Mononuclear cell (primary cell): Measurements from ENCODE around the gene MADD. TPM values are rescaled to one million over a fixed set of nuclear protein-coding genes. Genes with fewer than 3 reads are reported as not detected.

ENCODE experiments used
- H3K27me3 ChIP-seq: 2 replicates; pipeline ENCODE4 v1.6.0; 2011; ENCODE audit warnings: low read length, control low read depth; ENCODE audit not compliant: insufficient read depth
- H3K4me1 ChIP-seq: 2 replicates; pipeline ENCODE4 v1.5.1; 2011; ENCODE audit warnings: mild to moderate bottlenecking, low read length, control low read depth; ENCODE audit not compliant: insufficient read depth
- H3K4me3 ChIP-seq: 2 replicates; pipeline ENCODE4 v1.5.1; 2011; ENCODE audit warnings: mild to moderate bottlenecking, low read length, moderate library complexity
- H3K9me3 ChIP-seq: 2 replicates; pipeline ENCODE4 v1.5.1; 2011; ENCODE audit warnings: low read depth, mild to moderate bottlenecking, control low read depth, low read length
- total RNA-seq: library from RNA; depleted of rRNA; stranded (reverse); fragments of >200 nt; gene quantifications from one replicate; pipeline ENCODE4 v1.2.3, GENCODE V29; 2012

The MADD gene
- total RNA-seq, 1 donor: 87.8 TPM

DNA sequence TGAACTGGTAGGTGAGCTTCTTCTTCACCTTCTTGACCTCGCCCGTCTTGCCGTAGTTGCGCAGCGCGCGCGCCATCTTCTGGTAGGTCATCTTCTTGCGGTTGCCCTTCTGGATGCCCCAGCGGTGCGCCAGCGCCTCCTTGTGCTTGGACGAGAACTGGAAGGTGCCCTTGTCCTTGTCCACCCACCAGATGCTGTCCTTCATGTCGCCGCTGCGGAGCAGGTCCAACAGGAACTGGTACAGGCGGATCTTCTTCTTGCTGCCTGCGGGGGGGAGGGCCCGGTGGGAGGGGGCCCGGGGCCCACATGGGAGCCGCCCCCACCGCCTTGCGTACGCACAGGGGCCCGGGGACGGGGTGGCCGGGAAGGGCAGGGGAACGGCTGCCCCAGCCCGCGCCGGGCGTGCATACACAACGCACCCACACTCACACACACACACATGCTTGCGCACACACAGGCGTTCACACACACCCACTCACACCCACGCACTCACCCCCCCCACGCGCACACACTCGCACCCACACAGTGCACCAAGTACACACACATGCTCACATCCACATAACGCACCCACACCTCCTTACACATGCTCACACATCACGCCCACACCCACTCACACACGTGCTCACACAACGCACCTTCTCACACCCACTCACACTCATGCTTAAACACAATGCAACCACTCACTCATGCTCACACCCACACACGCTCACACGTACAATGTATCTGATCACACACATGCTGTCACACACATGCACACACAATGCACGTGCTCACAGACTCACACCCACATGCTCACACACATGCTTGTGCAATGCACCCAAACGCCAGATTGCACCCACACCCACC is 85.6 kb downstream of the MADD start:
- Histone ChIP-seq H3K4me1 (peaks cover 19% of the 10 kb centered on the region), H3K4me3 (no peak overlapping the region), H3K27me3 (no peaks in the 10 kb centered on the region), H3K9me3 (no peaks in the 10 kb centered on the region)

DNA sequence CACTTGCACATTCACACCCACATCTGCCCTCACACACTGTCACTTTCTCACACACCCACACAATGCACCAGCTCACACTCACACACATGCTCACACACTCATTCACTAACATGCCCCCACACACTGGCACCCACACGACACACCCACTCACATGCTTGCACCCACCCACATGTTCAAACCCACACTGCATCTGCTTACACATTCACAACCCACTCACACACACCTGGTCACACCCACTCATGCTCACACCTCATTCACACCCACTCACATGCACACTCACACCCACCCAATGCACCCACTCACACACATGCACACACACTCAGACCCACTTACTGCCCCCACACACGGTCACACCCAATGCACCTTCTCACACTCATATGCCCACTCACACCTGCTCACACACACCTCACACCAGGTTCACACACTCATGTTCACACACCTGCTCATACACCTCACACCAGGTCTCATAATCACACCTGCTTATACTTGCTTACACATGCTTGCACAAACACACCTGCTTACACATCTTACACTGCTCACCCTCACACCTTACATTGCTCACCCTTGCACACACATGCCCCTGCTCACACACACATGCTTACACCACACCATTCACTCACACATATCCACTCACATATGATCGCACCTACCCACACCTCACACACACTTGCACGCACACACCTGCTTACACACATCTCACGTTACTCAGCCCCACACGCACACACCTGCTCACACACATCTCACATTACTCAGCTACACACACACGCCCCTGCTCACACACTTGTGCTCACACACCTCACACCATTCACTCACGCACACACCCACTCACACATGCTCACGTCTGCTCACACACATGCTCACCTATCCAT is 86.4 kb downstream of the MADD start:
- H3K4me3 ChIP-seq: no peak overlapping the region
- H3K4me1 ChIP-seq: peaks cover 28% of the 10 kb centered on the region
- no peaks in the 10 kb centered on the region for H3K27me3 ChIP-seq
- no peaks in the 10 kb centered on the region for H3K9me3 ChIP-seq

DNA sequence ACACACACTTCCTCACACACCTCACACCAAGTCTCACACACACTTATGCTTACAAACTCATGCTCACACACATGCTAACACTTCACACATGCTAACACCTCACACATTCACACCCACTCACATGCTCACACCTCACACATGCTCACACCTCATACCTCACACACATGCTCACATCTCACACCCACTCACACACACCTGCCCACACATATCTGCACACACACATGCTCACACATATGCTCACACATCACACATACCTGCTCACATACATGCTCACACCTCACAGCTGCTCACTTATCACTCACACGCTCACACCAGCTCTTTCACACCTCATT is 87.0 kb downstream of the MADD start:
- Histone ChIP-seq H3K4me3 (no peak overlapping the region), H3K9me3 (no peaks in the 10 kb centered on the region), H3K27me3 (no peaks in the 10 kb centered on the region), H3K4me1 (peaks cover 34% of the 10 kb centered on the region)

DNA sequence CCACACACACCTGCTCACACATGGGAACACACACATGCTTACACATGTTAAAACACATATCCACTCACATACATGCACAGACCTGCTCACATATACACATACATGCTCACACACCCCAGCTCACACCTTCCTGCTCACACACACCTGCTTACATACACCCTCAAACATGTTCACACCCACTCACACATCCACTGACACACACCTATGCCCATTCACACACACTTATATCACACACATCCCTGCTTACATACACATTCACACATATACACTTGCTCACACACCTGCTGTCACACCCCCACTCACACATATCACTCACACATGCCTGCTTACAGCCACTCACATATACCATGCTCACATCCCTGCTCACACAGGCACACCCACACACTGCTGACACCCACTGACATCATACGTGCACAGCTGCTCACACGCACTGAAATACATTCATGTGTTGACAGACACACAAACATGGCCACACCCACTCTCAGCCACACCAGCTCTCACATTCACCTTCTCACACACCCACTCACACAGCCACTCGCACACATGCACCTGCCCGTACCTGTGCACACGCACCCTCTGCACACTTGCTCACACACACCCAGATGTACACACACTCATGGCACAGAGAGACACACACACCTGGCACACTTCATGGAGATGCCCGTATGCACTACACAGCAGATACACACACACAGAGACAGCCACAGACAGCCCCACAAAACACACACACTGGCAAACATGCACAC is 88.2 kb downstream of the MADD start:
- peaks cover 46% of the 10 kb centered on the region for H3K4me1 ChIP-seq
- H3K9me3 ChIP-seq: no peaks in the 10 kb centered on the region
- H3K27me3 ChIP-seq: no peaks in the 10 kb centered on the region
- H3K4me3 ChIP-seq: no peak overlapping the region

DNA sequence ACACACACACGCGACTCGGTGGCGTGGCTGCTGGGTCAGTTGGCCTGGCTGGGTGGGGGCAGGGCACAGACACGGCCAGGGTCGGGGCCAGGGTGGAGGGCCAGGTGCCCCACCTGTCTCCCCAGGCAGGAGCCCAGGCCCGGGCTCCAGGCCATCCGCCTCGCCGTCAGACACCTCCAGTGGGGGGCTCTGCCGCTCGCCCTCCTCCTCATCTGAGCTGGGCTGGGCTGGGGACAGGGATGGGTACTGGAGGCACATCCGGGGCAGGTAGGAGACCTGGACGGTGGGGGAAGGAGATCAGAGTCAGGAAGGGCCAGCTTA is 88.8 kb downstream of the MADD start:
- H3K4me1 ChIP-seq: peaks cover 51% of the 10 kb centered on the region
- H3K4me3 ChIP-seq: no peak overlapping the region
- no peaks in the 10 kb centered on the region for H3K9me3 ChIP-seq
- no peaks in the 10 kb centered on the region for H3K27me3 ChIP-seq

DNA sequence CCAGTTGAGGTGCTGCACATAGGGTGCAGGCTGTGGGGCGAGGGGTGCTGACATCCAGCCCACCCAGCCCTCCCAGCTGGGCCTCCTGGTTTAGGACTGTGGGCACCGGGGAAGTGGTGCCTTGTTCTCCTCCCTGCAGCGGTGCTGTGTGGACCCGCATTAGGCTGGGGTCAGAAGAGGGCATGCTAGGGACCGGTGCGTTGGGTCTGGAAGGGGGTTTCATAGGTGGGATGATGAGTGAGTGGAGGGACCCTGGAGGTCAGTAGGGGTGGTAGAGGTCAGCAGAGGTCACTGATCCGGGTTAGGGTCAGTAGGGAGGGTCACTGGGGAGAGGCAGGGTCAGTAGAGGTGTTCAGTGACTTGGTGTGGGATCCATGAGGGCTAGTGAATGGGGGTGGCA is 89.2 kb downstream of the MADD start:
- Histone ChIP-seq H3K27me3 (no peaks in the 10 kb centered on the region), H3K9me3 (no peaks in the 10 kb centered on the region), H3K4me1 (peaks cover 53% of the 10 kb centered on the region), H3K4me3 (no peak overlapping the region)

DNA sequence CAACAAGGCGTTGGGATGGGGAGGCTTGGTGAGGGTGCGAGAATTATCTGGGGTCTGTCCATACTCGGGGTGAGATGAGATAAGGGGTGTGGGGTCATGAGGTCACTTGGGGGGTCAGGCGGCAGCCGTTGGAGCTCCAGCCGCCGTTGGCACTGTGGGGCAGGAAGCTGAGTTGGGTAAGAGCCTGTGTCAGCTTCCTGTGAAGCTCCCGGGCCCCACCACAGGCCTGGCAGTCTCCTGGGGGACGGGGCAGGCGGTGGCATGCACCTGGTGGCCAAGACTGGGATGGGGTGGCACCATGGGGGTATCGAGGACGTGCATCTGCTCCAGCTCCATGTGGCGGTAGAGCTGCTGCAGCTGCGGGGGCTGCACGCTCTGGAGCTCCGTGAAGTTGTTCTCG is 89.7 kb downstream of the MADD start:
- no peaks in the 10 kb centered on the region for H3K27me3 ChIP-seq
- H3K4me1 ChIP-seq: peaks cover 57% of the 10 kb centered on the region

DNA sequence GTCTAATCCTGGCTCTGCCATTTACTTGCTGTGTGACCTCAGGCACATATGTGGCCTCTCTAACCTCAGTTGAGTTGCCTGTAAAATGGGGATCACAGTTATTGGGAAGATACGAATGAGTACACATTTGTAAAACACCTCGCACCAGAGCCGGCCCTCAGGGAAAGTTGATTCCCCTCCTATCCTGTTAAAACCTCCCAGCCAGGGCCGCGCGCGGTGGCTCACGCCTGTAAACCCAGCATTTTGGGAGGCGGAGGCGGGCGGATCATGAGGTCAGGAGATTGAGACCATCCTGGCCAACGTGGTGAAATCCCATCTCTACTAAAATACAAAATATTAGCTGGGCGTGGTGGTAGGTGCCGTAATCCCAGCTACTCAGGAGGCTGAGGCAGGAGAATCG is 90.4 kb downstream of the MADD start:
- no peak overlapping the region for H3K4me3 ChIP-seq
- H3K27me3 ChIP-seq: no peaks in the 10 kb centered on the region
- no peaks in the 10 kb centered on the region for H3K9me3 ChIP-seq
- H3K4me1 ChIP-seq: peaks cover 64% of the 10 kb centered on the region

More for the DNA sequence above, 89.7 kb downstream of the MADD start:
- no peaks in the 10 kb centered on the region for H3K9me3 ChIP-seq
- H3K4me3 ChIP-seq: no peak overlapping the region

DNA sequence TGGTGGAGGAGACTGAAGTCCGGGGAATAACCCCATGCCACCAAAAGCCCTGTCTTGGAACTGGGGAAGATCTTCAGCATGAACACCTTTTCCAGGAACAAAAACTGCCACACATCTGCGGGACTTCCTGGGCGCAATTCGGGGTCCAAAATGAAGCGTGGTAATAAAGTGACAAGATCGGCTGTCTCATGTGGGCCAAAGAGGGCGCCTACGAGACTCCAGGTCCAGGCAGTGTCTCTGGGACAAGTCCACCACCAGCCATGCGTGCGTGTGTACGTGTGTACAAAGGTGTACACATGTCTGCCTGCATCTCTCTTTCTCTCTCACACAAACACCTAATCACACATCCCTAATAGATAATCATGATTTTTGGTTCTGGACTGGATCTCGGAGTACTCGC is 91.5 kb downstream of the MADD start:
- Histone ChIP-seq H3K4me3 (no peak overlapping the region), H3K27me3 (no peaks in the 10 kb centered on the region), H3K4me1 (peaks cover 75% of the 10 kb centered on the region), H3K9me3 (no peaks in the 10 kb centered on the region)

DNA sequence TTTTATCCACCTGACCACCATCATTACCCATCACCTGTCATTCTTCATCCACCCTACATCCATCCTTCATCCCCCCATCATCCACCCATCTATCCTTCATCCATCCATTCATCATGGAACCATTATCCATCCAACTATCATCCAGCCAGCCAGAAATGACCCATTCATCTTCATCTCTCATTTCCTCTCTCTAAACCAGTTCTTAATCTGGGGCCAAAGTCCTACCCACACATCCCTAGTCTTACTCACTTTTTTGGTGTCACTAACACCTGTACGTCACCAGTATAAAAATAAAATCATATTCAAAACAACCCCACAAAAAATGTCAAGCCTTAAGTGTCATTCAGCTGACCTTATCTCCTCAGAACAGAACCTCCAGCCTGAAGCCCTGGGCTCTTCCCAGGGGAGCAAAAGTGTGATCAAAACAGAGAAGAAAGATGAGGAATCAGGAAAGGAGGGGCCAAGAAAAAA is 96.1 kb downstream of the MADD start:
- H3K4me3 ChIP-seq: no peak overlapping the region
- peaks cover 71% of the 10 kb centered on the region for H3K4me1 ChIP-seq
- no peaks in the 10 kb centered on the region for H3K9me3 ChIP-seq
- H3K27me3 ChIP-seq: no peaks in the 10 kb centered on the region

DNA sequence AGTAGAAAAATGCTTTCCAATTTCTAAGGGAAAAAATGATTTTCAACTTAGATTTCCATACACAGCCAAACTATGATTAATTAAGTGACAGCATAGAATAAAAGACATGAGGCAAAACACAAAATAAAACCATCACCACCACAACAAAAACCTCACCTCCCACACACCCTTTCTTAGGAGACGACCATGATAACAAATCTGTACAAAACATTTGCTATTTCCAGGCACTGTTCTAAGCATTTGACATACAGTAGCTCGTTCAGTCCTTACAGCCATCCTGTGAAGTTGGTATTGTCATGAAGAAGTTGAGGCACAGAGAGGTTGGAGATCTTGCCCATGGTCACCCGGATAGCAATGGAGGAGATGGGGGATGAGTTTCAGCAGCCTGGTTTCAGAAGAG is 99.7 kb downstream of the MADD start:
- Histone ChIP-seq H3K9me3 (no peaks in the 10 kb centered on the region), H3K4me1 (peaks cover 67% of the 10 kb centered on the region), H3K27me3 (no peaks in the 10 kb centered on the region), H3K4me3 (no peak overlapping the region)

DNA sequence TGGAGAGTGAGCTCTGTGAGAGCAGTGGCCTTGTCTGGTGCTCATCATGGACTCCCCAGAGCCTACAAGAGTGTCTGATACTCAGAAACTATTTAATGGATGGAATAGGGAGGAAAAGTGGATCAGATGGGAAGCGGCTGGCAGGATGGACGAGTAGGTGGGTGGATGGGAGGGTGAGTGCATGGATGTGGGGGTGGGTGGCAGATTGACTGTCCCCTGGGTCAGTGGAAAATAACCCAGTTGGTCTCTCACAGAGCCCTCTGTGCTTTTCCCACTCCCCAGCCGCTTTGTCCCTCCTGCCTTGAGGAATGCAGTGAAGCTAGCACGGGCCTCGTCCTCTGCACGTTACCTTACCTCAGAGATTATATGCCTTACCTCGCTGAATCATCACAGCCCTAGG is 102.5 kb downstream of the MADD start:
- Histone ChIP-seq H3K4me1 (peaks cover 57% of the 10 kb centered on the region), H3K9me3 (no peaks in the 10 kb centered on the region), H3K4me3 (no peak overlapping the region), H3K27me3 (no peaks in the 10 kb centered on the region)

DNA sequence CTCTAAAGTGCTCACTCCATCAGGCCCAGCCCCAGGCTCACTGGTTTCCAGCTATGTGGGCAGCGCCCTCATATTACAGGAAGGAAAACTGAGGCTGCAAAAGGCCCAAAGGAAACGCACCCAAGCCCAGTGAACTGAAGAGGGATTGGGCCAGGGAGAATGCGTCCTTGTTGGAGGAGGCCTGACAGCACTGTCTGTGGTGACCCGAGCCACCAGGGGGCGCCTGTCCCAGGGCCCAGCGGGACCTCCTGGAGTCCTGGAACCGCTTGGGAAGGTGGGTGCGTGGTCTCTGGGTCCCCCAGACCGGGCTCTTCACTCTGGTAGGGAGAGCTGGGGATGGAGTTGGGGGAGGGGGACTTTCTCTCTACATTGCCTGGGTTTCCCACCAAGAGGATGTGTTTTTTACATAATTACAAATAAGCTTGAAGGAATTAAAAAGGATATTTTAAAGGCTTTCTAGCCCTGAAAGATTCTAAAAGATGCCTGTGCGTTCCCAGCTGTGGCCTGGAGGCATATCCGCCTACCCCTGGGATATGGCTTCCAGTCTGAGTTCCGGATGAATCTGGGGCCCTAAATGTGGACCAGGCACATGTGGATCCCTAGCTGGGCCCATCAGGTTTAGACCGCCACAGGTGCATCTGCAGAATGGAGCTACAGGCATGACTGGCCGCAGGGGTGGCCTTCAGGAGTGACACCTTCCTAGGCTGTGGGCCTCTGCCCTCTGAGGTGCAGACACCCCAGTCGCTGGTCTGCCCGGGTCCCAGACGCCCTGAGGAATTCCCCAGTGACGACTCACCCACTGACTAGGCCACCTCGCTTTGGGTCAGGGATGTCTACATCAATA is 104.2 kb downstream of the MADD start:
- Histone ChIP-seq H3K27me3 (no peaks in the 10 kb centered on the region), H3K9me3 (no peaks in the 10 kb centered on the region), H3K4me1 (peaks cover 58% of the 10 kb centered on the region), H3K4me3 (peak overlapping the region; percentile 85)

DNA sequence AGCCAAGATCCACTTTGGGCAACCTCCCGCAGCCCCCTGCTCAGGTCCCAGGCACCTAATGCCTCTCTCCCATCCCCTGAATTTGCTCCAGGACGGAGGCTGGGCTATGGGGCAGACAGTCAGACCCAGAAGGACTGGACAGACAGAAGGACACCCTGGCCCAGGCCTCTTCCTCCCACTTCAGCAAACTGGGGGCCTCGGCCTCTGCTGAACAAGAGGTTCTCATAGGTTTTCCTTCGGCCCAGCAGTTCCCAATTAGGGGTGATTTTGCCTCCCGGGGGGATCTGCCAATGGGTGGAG is 104.7 kb downstream of the MADD start:
- H3K9me3 ChIP-seq: no peaks in the 10 kb centered on the region
- peak overlapping the region; percentile 85 for H3K4me3 ChIP-seq
- H3K27me3 ChIP-seq: no peaks in the 10 kb centered on the region
- H3K4me1 ChIP-seq: peaks cover 61% of the 10 kb centered on the region
